Left lung (tissue), 10 donors: ENCODE results near the gene MAGEF1. TPM values are rescaled to one million over a fixed set of nuclear protein-coding genes. Genes with fewer than 3 reads are reported as not detected.

ENCODE experiments used
- ATAC-seq: fragments of 200-7000 bp; cut with Tn5 transposase; one replicate; pipeline ENCODE4 v1.9.1; 2020; ENCODE audit warnings: moderate library complexity
- DNase-seq, 4 donors: peaks; one replicate each; pipeline ENCODE4 v3.0.0-alpha.2; 2013 to 2020
- H3K27ac ChIP-seq, 2 donors: fragments of 200-600 bp; sonication (generic) in 1 of 2; one replicate each; pipeline versions ENCODE4 v1.5.0 to v1.8.0; 2020 to 2021
- H3K27me3 ChIP-seq, 2 donors: fragments of 200-600 bp; sonication (generic) in 1 of 2; one replicate each; pipeline versions ENCODE4 v1.5.0 to v1.8.0; 2020 to 2021
- H3K36me3 ChIP-seq, 2 donors: fragments of 200-600 bp; sonication (generic) in 1 of 2; one replicate each; pipeline versions ENCODE4 v1.5.0 to v1.8.0; 2020 to 2021
- H3K4me1 ChIP-seq, 2 donors: fragments of 200-600 bp; one replicate each; pipeline ENCODE4 v1.8.0; 2021
- H3K4me3 ChIP-seq, 2 donors: fragments of 200-600 bp; sonication (generic) in 1 of 2; one replicate each; pipeline versions ENCODE4 v1.5.0 to v1.8.0; 2020 to 2021; ENCODE audit warnings: mild to moderate bottlenecking in 1 of 2
- H3K9me3 ChIP-seq, 2 donors: fragments of 200-600 bp; sonication (generic) in 1 of 2; one replicate each; pipeline versions ENCODE4 v1.5.0 to v1.8.0; 2020 to 2021
- intact Hi-C, 2 donors: fragments of 100-400 bp; cut with DNase I; formaldehyde crosslinking; loops; one replicate each; pipeline versions ENCODE4 v1.11.2 to v1.14.2; 2022
- polyA plus RNA-seq, 6 donors: library from polyadenylated mRNA; unstranded; fragments of 120-200 nt; gene quantifications; one replicate each; pipeline ENCODE4 v1.2.1, GENCODE V29; 2013; ENCODE audit not compliant: insufficient read length in 6 of 6
- total RNA-seq, 2 donors: library from RNA; stranded (reverse); fragmentation: NEBNext Ultra II Directional; extraction: Animal tissue kit (Norgen Biotek cat#: 25700); gene quantifications; one replicate each; pipeline ENCODE4 v1.2.1, GENCODE V29; 2021
- TF ChIP-seq, protein P1 (sequence below), 2 donors: fragments of 200-600 bp; sonication (generic) in 1 of 2; IDR thresholded peaks; one replicate each; pipeline versions ENCODE4 v1.5.0 to v1.8.0; 2021; ENCODE audit warnings: antibody characterized with exemption in 2 of 2
- donor health status: DM: no; HTN: yes; CAD: no.
- donor health status: DM: no; HTN: no; CAD: no.

Gene MAGEF1
- total and polyA plus RNA-seq, 8 donors, result 27.8 to 62.4 (median 53.3) TPM

DNA sequence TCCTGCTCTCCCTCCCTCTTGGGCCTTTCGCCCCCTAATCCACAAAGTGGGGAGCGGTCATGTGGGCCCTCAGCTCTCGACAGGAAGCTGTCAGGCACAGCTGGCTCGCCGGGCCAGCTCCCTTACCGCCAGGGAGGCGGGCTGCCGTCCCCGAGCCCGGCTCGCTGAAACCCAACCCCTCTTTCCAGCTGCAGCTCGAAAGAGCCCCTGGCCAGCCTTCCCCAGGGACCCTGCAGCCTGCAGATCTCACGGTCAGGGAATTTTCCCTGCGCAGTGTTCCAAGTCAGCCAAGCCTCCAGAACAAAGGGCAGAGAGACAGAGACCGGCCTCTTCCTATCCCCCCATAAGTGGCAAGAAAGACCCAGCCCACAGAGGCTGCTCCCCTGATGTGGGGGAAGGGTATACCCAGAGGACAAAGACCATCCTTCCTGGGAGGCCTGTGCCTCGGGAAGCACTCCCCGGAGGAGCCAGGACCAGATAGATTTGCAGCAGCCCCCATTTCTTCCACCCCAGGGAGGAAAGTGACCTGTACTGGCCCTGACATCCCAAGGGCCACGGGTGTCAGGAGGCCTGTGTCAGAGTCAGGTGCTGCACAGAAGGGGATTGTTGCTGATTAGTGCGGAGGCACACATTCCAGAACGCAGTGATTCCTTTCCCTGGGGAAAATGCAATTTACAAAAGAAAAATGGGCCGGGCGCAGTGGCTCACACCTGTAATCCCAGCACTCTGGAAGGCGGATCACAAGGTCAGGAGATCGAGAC lies 32.6 kb downstream of the MAGEF1 start:
- ATAC-seq, result peak; percentile 11
- Histone ChIP-seq H3K9me3 (no peaks in the 10 kb centered on the region), H3K27ac (no peak overlapping the region), H3K4me3 (no peak overlapping the region), H3K27me3 (no peaks in the 10 kb centered on the region), H3K4me1 (peaks cover 0 to 12% of the 10 kb centered on the region in 2 donors), H3K36me3 (no peaks in the 10 kb centered on the region)
- TF ChIP-seq, protein P1, sequence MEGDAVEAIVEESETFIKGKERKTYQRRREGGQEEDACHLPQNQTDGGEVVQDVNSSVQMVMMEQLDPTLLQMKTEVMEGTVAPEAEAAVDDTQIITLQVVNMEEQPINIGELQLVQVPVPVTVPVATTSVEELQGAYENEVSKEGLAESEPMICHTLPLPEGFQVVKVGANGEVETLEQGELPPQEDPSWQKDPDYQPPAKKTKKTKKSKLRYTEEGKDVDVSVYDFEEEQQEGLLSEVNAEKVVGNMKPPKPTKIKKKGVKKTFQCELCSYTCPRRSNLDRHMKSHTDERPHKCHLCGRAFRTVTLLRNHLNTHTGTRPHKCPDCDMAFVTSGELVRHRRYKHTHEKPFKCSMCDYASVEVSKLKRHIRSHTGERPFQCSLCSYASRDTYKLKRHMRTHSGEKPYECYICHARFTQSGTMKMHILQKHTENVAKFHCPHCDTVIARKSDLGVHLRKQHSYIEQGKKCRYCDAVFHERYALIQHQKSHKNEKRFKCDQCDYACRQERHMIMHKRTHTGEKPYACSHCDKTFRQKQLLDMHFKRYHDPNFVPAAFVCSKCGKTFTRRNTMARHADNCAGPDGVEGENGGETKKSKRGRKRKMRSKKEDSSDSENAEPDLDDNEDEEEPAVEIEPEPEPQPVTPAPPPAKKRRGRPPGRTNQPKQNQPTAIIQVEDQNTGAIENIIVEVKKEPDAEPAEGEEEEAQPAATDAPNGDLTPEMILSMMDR (IDR thresholded peaks at IDR 0.05), result no peak
- intact Hi-C loops, result no loop called here
- DNase-seq, result peak in 1 of 4 donors; percentile 76

DNA sequence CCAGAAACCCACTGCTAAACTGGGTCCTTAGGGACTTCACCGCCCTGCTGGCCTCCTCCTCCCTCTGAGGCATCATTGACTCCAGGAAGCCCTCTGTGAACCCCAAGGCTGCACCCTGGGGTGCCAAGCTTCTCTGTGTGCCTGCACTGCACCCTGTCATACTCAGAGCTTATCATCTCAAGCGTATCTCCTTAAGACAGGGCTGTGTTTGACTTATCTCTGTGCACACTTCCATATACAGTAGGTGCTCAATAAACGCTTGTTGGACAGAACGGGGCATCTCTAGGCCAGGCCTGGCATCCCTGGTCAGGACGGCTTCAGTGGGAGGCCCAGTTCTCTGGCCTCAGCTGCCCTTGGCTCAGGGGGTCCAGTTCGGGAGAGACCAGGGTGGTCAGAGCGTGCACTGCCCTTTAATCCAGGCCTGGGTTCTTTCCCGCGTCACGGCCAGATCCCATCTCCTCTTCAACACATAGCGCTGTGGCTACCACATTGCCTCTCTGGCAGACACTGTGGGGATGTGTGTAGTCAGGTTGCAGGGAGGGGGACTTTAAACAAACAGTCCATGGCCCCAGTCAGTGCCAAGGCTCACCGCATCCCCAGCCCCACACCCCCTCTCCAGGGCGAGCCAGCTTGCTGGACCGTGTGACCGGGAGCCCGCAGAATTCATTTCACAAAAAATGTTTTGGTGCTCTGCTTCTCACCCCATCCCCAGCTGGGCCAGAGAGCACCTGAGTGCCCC lies 33.4 kb downstream of the MAGEF1 start:
- ATAC-seq (peak; percentile 37), DNase-seq (no peak)
- no peaks in the 10 kb centered on the region for H3K9me3 ChIP-seq
- no peak overlapping the region for H3K27ac ChIP-seq
- intact Hi-C loops, result no loop called here
- TF ChIP-seq, protein P1 (IDR thresholded peaks at IDR 0.05), result no peak
- H3K4me1 ChIP-seq, result peaks cover 0 to 12% of the 10 kb centered on the region in 2 donors
- H3K4me3 ChIP-seq, result no peak overlapping the region
- H3K27me3 ChIP-seq, result no peaks in the 10 kb centered on the region
- H3K36me3 ChIP-seq, result no peaks in the 10 kb centered on the region

DNA sequence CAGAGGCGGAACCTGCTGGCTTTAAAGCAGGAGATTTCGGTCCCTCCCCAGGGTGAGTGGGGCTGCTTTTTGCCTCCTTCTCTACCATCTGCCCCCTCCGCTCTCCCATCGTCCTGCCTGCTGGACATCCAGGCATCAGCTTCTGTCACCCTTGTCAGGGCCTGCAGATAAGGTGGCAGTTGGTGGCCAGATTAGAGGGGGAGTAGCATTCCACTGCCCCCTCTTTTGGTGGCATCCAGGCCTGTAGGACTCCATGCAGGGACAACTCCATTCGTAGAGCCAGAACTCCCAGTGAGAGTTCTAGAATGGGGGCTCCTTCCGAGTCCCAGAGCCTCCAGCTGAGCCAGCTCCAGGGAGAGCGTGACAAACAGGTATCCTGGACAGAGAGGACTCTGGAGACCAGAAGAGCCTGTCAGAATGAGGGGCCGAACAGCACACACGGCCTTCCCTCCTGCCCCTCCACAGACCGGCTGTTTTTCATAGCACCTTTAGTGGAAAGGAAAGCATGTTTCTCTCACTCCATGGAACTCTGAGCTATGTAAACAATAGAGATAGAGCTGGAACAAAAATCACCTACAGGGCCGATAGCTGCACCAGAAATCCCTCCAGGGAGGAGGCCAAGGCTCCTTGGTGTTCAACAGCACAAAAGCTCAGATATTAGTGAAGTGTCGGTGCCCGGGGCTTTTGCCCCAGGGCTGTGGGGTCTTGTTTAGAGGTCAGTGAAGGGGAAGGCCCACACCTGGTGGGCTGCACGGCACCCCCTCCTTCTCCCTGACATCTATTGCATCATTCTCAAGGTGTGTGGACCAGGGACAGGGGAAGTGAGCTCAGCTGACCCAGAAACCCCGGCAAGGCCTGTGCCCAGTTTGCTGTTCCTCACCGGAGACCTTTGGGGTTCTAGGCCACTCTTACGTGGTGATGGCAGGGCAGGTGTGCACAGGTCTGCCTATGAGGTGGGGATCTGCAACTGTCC lies 34.2 kb downstream of the MAGEF1 start:
- Histone ChIP-seq H3K9me3 (no peaks in the 10 kb centered on the region), H3K27ac (no peak overlapping the region), H3K4me1 (peaks cover 0 to 12% of the 10 kb centered on the region in 2 donors), H3K27me3 (no peaks in the 10 kb centered on the region), H3K4me3 (no peak overlapping the region), H3K36me3 (no peaks in the 10 kb centered on the region)
- TF ChIP-seq, protein P1 (IDR thresholded peaks at IDR 0.05), result no peak
- DNase-seq (no peak), ATAC-seq (no peak)
- intact Hi-C loops, result no loop called here

DNA sequence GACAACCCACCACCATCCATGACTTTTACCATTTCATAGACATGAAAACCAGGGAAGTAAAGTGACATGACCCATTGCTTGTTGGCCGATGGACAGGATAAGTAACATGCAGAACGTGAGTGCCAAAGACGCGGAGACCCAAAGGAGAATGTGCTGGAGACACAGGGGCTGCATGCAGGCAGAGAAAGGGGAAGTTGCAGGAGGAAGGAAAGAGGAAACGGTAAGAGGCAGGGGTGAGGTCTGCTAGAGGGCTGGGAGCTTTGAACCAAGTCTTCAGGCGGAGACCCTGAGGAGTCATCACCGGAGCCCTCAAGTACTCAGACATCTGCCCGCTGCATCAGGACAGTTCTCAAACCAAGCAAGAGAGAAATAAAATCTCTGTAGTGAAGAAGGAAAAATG lies 34.9 kb downstream of the MAGEF1 start:
- ATAC-seq (peak; percentile 57), DNase-seq (no peak)
- Histone ChIP-seq H3K36me3 (no peaks in the 10 kb centered on the region), H3K4me1 (peaks cover 0 to 12% of the 10 kb centered on the region in 2 donors), H3K4me3 (no peak overlapping the region), H3K9me3 (no peaks in the 10 kb centered on the region), H3K27ac (no peak overlapping the region), H3K27me3 (no peaks in the 10 kb centered on the region)
- TF ChIP-seq, protein P1 (IDR thresholded peaks at IDR 0.05), result no peak
- intact Hi-C loops, result no loop called here
